ENCODE measurements around the gene SHKBP1. TPM values are rescaled to one million over a fixed set of nuclear protein-coding genes. Genes with fewer than 3 reads are reported as not detected.

Gene SHKBP1
- polyA plus RNA-seq, 3 donors from 2014 or later, result 115 to 186 (median 156) TPM

Other genes with a start within 250 kb of the SHKBP1 start
- 10 to 100 TPM; 10.0 to 14.1 (median 12.5) TPM for gene C19orf47, start 228.5 kb upstream of the SHKBP1 start, polyA plus RNA-seq
- 10 to 100 TPM; 60.8 to 94.9 (median 63.7) TPM for gene PLD3, start 228.2 kb upstream of the SHKBP1 start, polyA plus RNA-seq
- gene HIPK4, start 186.7 kb upstream of the SHKBP1 start, polyA plus RNA-seq, result under 1 TPM in 1 of 3 donors, not detected in 2; 0.15 TPM
- gene PRX, start 163.5 kb upstream of the SHKBP1 start, polyA plus RNA-seq, result 10 to 100 TPM in 1 of 3 donors, 1 to 10 TPM in 1, under 1 TPM in 1; 0.62 to 13.0 (median 1.2) TPM
- gene SERTAD1, start 150.9 kb upstream of the SHKBP1 start, polyA plus RNA-seq, result 10 to 100 TPM; 45.2 to 55.2 (median 49.3) TPM
- 10 to 100 TPM; 25.9 to 82.2 (median 62.0) TPM for gene SERTAD3, start 132.5 kb upstream of the SHKBP1 start, polyA plus RNA-seq
- 10 to 100 TPM; 30.8 to 52.5 (median 45.9) TPM for gene BLVRB, start 111.1 kb upstream of the SHKBP1 start, polyA plus RNA-seq
- gene SPTBN4, start 109.9 kb upstream of the SHKBP1 start, polyA plus RNA-seq, result under 1 TPM in 1 of 3 donors, not detected in 2; 0.26 TPM
- 10 to 100 TPM in 2 of 3 donors, 1 to 10 TPM in 1; 8.9 to 21.5 (median 18.8) TPM for gene LTBP4, start 24.5 kb downstream of the SHKBP1 start, polyA plus RNA-seq
- 1 to 10 TPM in 2 of 3 donors, not detected in 1; 1.3 to 1.7 TPM for gene NUMBL, start 113.8 kb downstream of the SHKBP1 start, polyA plus RNA-seq
- gene COQ8B, start 140.0 kb downstream of the SHKBP1 start, polyA plus RNA-seq, result 10 to 100 TPM; 18.3 to 23.5 (median 20.8) TPM
- gene ITPKC, start 140.2 kb downstream of the SHKBP1 start, polyA plus RNA-seq, result 1 to 10 TPM; 3.8 to 8.1 (median 4.5) TPM
- 1 to 10 TPM in 2 of 3 donors, not detected in 1; 3.1 to 6.2 TPM for gene ACTMAP, start 173.6 kb downstream of the SHKBP1 start, polyA plus RNA-seq
- gene SNRPA, start 174.3 kb downstream of the SHKBP1 start, polyA plus RNA-seq, result 10 to 100 TPM; 28.9 to 78.7 (median 39.2) TPM
- gene MIA, start 198.6 kb downstream of the SHKBP1 start, polyA plus RNA-seq, result not detected
- gene RAB4B, start 201.4 kb downstream of the SHKBP1 start, polyA plus RNA-seq, result 100 to 1,000 TPM; 129 to 151 (median 150) TPM
- gene EGLN2, start 222.3 kb downstream of the SHKBP1 start, polyA plus RNA-seq, result 100 to 1,000 TPM in 2 of 3 donors, 10 to 100 TPM in 1; 88.4 to 124 (median 101) TPM